Transverse colon (tissue), 4 donors: ENCODE measurements around the gene P3H3. TPM values are rescaled to one million over a fixed set of nuclear protein-coding genes. Genes with fewer than 3 reads are reported as not detected.

Experiments used
- DNase-seq: peaks from one replicate; pipeline ENCODE4 v3.0.0-alpha.2; 2019
- H3K27ac ChIP-seq, 4 donors: fragments of 200-600 bp; sonication (generic); 2 replicates each; pipeline ENCODE4 v1.5.1; 2016 to 2018; ENCODE audit warnings: inconsistent platforms in 4 of 4
- H3K27me3 ChIP-seq: fragments of 200-600 bp; sonication (generic); 2 replicates; pipeline ENCODE4 v1.5.1; 2017; ENCODE audit warnings: inconsistent platforms
- H3K36me3 ChIP-seq, 4 donors: fragments of 200-600 bp; sonication (generic); 2 replicates each; pipeline ENCODE4 v1.5.1; 2017 to 2019; ENCODE audit warnings: inconsistent platforms in 4 of 4
- H3K4me1 ChIP-seq, 4 donors: fragments of 200-600 bp; sonication (generic); 2 replicates each; pipeline ENCODE4 v1.5.1; 2017 to 2020; ENCODE audit warnings: inconsistent platforms in 4 of 4
- H3K4me3 ChIP-seq, 4 donors: fragments of 200-600 bp; sonication (generic); 1 replicate in 1 of 4; 2 replicates in 3 of 4; pipeline versions ENCODE4 v1.5.1 to v1.6.1; 2017 to 2019; ENCODE audit warnings: inconsistent platforms in 4 of 4
- H3K9me3 ChIP-seq, 2 donors: fragments of 200-600 bp; sonication (generic); 2 replicates each; pipeline ENCODE4 v1.5.1; 2017 to 2019; ENCODE audit warnings: inconsistent platforms in 2 of 2
- EP300 ChIP-seq: sonication (generic); formaldehyde crosslinking; IDR thresholded peaks from one replicate; pipeline ENCODE4 v1.6.1; 2017; ENCODE audit warnings: antibody characterized with exemption, low read depth
- POLR2A ChIP-seq: fragments of 450-650 bp; IDR thresholded peaks from one replicate; pipeline ENCODE4 v1.6.1; 2016; ENCODE audit warnings: antibody characterized with exemption, mild to moderate bottlenecking, moderate library complexity
- POLR2AphosphoS5 ChIP-seq, 3 donors: sonication (generic); formaldehyde crosslinking; IDR thresholded peaks; one replicate each; pipeline ENCODE4 v1.6.1; 2016; ENCODE audit warnings: antibody characterized with exemption in 3 of 3
- WGBS, 2 donors: methylation state at CpG; one replicate each; pipeline ENCODE4 v1.1.5; 2018; ENCODE audit warnings: low coverage in 1 of 2; 5-methylcytosine and 5-hydroxymethylcytosine counted together
- in situ Hi-C, 4 donors: fragments of 200-750 bp; cut with MboI; loops; one replicate each; pipeline versions ENCODE4 v1.15.0 to v1.15.1; 2017; ENCODE audit warnings: low sequenced_read_pairs in 3 of 4, low pct_ligation_motif_present in 1 of 4, low pct_unique_long_range_greater_than_20kb in 1 of 4
- intact Hi-C: fragments of 100-400 bp; cut with DNase I; formaldehyde crosslinking; loops from one replicate; pipeline ENCODE4 v1.15.1; 2023; ENCODE audit warnings: low total_unique reads
- total RNA-seq, 4 donors: library from RNA; depleted of rRNA; stranded (reverse); fragments of >200 nt; gene quantifications; one replicate each; pipeline ENCODE4 v1.1.0, GENCODE V29; 2016
- TF ChIP-seq, protein P1 (sequence below), 5 experiments: fragments of 200-600 bp in 3 of 5; fragments of 450-650 bp in 2 of 5; sonication (generic) in 3 of 5; IDR thresholded peaks; 1 replicate in 2 of 5; 2 replicates in 3 of 5; pipeline ENCODE4 v1.5.1; 2016 to 2017; ENCODE audit warnings: antibody characterized with exemption in 5 of 5, inconsistent platforms in 3 of 5, mild to moderate bottlenecking in 2 of 5, moderate library complexity in 1 of 5

Gene P3H3
- total RNA-seq, 4 donors from 2014 or later, result 5.9 to 32.9 (median 14.4) TPM

- intact Hi-C loops, result no loop called here
- H3K9me3 ChIP-seq, result no peaks in the 10 kb centered on the region
- no peak for DNase-seq
- H3K4me3 ChIP-seq, result no peak overlapping the region
- H3K27me3 ChIP-seq, result no peaks in the 10 kb centered on the region
- no peaks in the 10 kb centered on the region for H3K36me3 ChIP-seq
- 90% methylated on average over 26 of the region's 26 CpGs; no CpG with 5 or more reads in 1 of the 2 donors for WGBS, 2 donors
- in situ Hi-C loops, result loop anchor here in 2 of 4 donors (25.0 kb wide), 1 partner anchor 100 kb away; no protein-coding TSS in a partner anchor
- no peaks in the 10 kb centered on the region for H3K4me1 ChIP-seq
- TF ChIP-seq, protein P1, sequence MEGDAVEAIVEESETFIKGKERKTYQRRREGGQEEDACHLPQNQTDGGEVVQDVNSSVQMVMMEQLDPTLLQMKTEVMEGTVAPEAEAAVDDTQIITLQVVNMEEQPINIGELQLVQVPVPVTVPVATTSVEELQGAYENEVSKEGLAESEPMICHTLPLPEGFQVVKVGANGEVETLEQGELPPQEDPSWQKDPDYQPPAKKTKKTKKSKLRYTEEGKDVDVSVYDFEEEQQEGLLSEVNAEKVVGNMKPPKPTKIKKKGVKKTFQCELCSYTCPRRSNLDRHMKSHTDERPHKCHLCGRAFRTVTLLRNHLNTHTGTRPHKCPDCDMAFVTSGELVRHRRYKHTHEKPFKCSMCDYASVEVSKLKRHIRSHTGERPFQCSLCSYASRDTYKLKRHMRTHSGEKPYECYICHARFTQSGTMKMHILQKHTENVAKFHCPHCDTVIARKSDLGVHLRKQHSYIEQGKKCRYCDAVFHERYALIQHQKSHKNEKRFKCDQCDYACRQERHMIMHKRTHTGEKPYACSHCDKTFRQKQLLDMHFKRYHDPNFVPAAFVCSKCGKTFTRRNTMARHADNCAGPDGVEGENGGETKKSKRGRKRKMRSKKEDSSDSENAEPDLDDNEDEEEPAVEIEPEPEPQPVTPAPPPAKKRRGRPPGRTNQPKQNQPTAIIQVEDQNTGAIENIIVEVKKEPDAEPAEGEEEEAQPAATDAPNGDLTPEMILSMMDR (IDR thresholded peaks at IDR 0.05), result no peak
- TF ChIP-seq EP300 (no peak), POLR2AphosphoS5 (IDR thresholded peaks at IDR 0.05) (no peak), POLR2A (no peak)
- H3K27ac ChIP-seq, result no peak overlapping the region
Observed at GRCh38 chr12:6837370-6838060, 9.3 kb downstream of the P3H3 start.

DNA sequence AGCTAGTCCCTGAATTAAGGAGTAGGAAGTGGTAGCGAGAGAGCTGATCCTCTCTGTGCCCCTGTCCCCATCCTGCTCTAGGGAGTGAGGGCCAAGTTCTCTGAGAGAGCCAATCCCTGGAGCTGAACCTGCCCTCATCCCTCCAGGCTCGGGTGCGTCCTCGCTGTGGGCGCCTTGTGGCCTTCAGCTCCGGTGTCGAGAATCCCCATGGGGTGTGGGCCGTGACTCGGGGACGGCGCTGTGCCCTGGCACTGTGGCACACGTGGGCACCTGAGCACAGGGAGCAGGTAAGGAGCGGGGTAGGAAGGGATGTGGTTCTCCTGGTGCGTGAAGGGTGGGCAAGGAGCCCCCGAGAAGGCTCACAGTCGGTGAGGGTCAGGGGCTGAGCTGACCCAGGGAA lies 10.6 kb downstream of the P3H3 start:
- Histone ChIP-seq H3K27me3 (no peaks in the 10 kb centered on the region), H3K9me3 (no peaks in the 10 kb centered on the region), H3K4me1 (no peaks in the 10 kb centered on the region), H3K27ac (no peak overlapping the region), H3K36me3 (no peaks in the 10 kb centered on the region), H3K4me3 (no peak overlapping the region)
- intact Hi-C loops (no loop called here), in situ Hi-C loops (loop anchor here in 2 of 4 donors (25.0 kb wide), 1 partner anchor 102 kb away; no protein-coding TSS in a partner anchor)
- no peak for DNase-seq
- WGBS, 2 donors, result 80 to 88% methylated on average over 1 to 16 of the region's 16 CpGs
- TF ChIP-seq POLR2A (no peak), POLR2AphosphoS5 (IDR thresholded peaks at IDR 0.05) (no peak), EP300 (no peak)
- TF ChIP-seq, protein P1 (IDR thresholded peaks at IDR 0.05), result no peak

GRCh38 chr12:6839482-6840201 lies 11.4 kb downstream of the P3H3 start:
- no peak overlapping the region for H3K4me3 ChIP-seq
- H3K36me3 ChIP-seq, result no peaks in the 10 kb centered on the region
- H3K27ac ChIP-seq, result peak overlapping the region in 2 of 4 donors; percentile 16 to 46
- H3K4me1 ChIP-seq, result no peaks in the 10 kb centered on the region
- 69 to 71% methylated on average over 4 to 10 of the region's 10 CpGs for whole genome bisulfite sequencing, 2 donors
- intact Hi-C loops, result no loop called here
- TF ChIP-seq, protein P1 (IDR thresholded peaks at IDR 0.05), result no peak
- TF ChIP-seq POLR2A (no peak), EP300 (no peak), POLR2AphosphoS5 (IDR thresholded peaks at IDR 0.05) (no peak)
- peak; percentile 77 for DNase-seq
- in situ Hi-C loops, result loop anchor here in 2 of 4 donors (25.0 kb wide), 1 partner anchor 102 kb away; no protein-coding TSS in a partner anchor
- H3K9me3 ChIP-seq, result no peaks in the 10 kb centered on the region
- H3K27me3 ChIP-seq, result no peaks in the 10 kb centered on the region

DNA sequence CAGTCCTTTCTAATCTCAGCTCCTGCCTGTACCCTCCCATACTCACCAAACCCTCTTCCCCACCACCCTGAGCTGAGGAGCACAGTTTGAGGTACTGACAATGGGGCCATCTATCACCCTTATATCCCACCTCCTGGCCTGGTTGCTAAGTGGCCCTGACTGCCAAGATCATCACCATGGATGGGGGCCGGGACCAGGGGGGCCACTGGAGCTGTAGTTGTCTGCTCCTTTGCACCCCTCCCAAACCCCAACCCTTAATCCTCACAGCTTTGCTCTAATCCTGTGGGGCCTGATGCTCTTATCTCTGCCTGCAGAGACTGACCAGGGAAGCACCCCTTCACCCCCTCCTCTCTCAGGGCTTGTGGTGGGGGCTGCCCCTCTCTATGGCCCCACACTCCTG lies 12.1 kb downstream of the P3H3 start:
- in situ Hi-C loops (loop anchor here in 2 of 4 donors (25.0 kb wide), 1 partner anchor 103 kb away; no protein-coding TSS in a partner anchor), intact Hi-C loops (no loop called here)
- no peak for DNase-seq
- TF ChIP-seq POLR2AphosphoS5 (IDR thresholded peaks at IDR 0.05), result no peak
- no peak for TF ChIP-seq EP300
- no peak for TF ChIP-seq POLR2A
- TF ChIP-seq, protein P1 (IDR thresholded peaks at IDR 0.05), result no peak
- H3K4me3 ChIP-seq, result no peak overlapping the region
- WGBS, 2 donors, result 73% methylated on average over 1 of the region's 1 CpG; no CpG with 5 or more reads in 1 of the 2 donors
- no peaks in the 10 kb centered on the region for H3K4me1 ChIP-seq
- peak overlapping the region in 2 of 4 donors; percentile 16 to 46 for H3K27ac ChIP-seq
- H3K27me3 ChIP-seq, result no peaks in the 10 kb centered on the region
- no peaks in the 10 kb centered on the region for H3K9me3 ChIP-seq
- no peaks in the 10 kb centered on the region for H3K36me3 ChIP-seq
